Measurements from ENCODE around the gene ARPC1B. TPM values are rescaled to one million over a fixed set of nuclear protein-coding genes. Genes with fewer than 3 reads are reported as not detected.
"Not testable (repeated sequence)": the region's sequence is repeated elsewhere in the genome, so short reads cannot be mapped to it uniquely, and the experiment has no call there.

Gene ARPC1B
- polyA plus RNA-seq (2012; ENCODE audit: insufficient read depth, insufficient read length, low read depth), result 38.0 TPM

DNA sequence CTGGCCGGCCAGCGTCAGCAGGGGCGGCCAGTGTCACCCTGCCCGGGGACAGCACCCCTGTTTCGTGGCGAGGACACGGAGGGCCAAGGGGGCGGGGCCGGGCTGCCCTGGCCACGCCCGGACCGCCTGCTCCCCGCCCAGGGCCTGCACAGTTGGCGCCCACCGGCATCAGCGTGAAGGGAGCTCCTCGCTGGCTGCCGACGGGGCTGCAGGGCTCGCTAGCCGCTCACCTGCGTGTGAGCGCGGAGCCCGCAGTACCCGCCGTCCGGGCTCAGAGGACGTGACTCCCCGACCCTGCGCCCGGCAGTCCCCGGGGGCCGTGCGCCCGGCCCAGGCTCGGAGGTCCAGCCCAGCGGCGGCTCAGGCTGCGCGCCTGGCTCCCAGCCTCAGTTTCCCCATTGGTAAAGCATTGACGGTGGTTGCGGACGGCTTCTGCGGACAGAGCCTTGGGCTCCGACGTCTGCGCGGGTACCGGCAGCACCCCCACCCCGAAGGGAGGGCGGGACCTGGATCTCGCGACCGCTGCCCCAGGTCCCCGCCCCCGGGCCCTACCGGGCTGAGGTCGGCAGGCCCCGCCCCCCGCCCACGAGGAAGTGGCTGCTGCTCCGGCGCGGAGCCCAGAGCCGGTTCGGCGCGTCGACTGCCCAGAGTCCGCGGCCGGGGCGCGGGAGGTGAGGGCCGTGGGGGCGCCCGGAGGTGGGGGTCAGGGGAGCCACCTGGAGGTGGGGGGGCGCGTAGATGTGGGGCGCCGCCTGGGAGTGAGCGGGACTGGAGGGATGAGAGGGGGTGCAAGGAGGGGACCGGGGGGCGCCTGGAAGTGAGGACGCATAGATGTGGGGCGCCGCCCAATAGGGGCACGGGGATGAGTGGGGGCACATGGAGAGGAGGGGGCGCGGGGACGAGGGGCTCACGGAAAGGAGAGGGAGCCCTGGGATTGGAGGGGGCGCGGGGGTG, at the start of gene ARPC1B:
ARPC1B (plus strand) TSS at position 620 of the 954 bp plus-strand sequence. CDS start 10,985 bp downstream, outside the sequence.
- Histone ChIP-seq H3K9me3 (no peaks in the 10 kb centered on the region), H3K4me3 (ENCODE audit: low read depth, low read length) (peak within 1 kb of the TSS; percentile 67), H3K27me3 (no peaks in the 10 kb centered on the region), H3K4me1 (peaks cover 3% of the 10 kb centered on the region; the same call in 1 of the 2 replicates), H3K36me3 (no peaks in the 10 kb centered on the region)
- no peak for TF ChIP-seq CTCF (IDR thresholded peaks at IDR 0.05; ENCODE audit: low read depth, low read length)
- DNase-seq, result peak; percentile 78

DNA sequence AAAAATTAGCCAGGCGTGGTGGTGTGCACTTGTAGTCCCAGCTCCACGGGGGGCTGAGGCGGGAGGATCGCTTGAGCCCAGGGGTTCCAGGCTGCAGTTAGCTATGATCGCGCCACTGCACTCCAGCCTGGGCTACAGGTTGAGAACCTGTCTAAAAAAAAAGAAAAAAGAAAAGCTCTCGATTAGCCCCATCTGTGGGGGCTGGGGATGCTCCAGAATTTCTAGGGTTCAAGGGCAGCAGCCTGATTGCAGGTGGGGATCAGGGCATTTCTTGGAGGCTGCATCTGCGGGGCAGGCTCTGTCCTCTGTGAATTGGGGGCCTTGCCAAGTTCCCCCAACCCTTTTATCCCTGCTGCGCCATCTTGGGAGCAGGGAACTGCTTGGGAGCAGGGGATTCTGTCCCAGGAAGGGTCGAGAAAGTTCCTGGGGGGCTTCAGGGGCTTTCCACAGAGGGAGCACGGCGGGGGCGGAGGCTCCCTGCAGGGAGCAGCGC, 49.5 kb upstream of the ARPC1B start:
- Histone ChIP-seq H3K9me3 (no peaks in the 10 kb centered on the region), H3K27me3 (no peaks in the 10 kb centered on the region), H3K36me3 (no peaks in the 10 kb centered on the region; the same call in 1 of the 2 replicates), H3K4me1 (no peaks in the 10 kb centered on the region), H3K4me3 (ENCODE audit: low read depth, low read length) (peak overlapping the region; percentile 97)
- TF ChIP-seq CTCF (IDR thresholded peaks at IDR 0.05; ENCODE audit: low read depth, low read length), result no peak
- DNase-seq, result no peak

GRCh38 chr7:99325592-99326407, 48.7 kb upstream of the ARPC1B start, which contains the start of gene ARPC1A:
Gene ARPC1A, plus strand, starts transcription at chr7:99325898. Its CDS starts 7,456 bp downstream, at chr7:99333354.
- H3K27me3 ChIP-seq, result no peaks in the 10 kb centered on the region
- H3K36me3 ChIP-seq, result peaks cover 4% of the 10 kb centered on the region; the same call in 1 of the 2 replicates
- peak; percentile 94 for DNase-seq
- H3K9me3 ChIP-seq, result no peaks in the 10 kb centered on the region
- no peaks in the 10 kb centered on the region for H3K4me1 ChIP-seq
- H3K4me3 ChIP-seq (ENCODE audit: low read depth, low read length), result peak within 1 kb of the TSS; percentile 97
- TF ChIP-seq CTCF (IDR thresholded peaks at IDR 0.05; ENCODE audit: low read depth, low read length), result no peak

DNA sequence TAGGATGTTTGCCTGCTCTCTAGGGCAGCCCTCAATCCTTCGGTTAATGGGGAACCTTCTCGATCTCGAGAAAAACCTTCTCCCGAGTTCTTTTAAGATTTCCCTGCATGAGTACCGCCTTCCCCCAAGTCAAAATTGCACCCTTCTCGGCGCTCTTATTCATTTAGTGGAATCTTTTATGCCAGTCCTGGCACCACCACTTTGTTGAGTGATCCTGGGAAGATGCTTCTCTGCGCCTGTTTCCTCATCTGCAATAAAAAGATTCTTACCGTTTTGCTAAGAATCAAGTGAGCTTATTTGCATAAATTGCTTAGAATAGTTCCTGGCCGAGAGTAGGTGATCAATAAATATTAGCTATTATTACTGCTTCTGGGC, 48.1 kb upstream of the ARPC1B start:
- Histone ChIP-seq H3K4me3 (ENCODE audit: low read depth, low read length) (peak overlapping the region; percentile 97), H3K9me3 (no peaks in the 10 kb centered on the region), H3K4me1 (no peaks in the 10 kb centered on the region), H3K36me3 (peaks cover 8% of the 10 kb centered on the region; the same call in 1 of the 2 replicates), H3K27me3 (no peaks in the 10 kb centered on the region)
- DNase-seq, result no peak
- TF ChIP-seq CTCF (IDR thresholded peaks at IDR 0.05; ENCODE audit: low read depth, low read length), result no peak

DNA sequence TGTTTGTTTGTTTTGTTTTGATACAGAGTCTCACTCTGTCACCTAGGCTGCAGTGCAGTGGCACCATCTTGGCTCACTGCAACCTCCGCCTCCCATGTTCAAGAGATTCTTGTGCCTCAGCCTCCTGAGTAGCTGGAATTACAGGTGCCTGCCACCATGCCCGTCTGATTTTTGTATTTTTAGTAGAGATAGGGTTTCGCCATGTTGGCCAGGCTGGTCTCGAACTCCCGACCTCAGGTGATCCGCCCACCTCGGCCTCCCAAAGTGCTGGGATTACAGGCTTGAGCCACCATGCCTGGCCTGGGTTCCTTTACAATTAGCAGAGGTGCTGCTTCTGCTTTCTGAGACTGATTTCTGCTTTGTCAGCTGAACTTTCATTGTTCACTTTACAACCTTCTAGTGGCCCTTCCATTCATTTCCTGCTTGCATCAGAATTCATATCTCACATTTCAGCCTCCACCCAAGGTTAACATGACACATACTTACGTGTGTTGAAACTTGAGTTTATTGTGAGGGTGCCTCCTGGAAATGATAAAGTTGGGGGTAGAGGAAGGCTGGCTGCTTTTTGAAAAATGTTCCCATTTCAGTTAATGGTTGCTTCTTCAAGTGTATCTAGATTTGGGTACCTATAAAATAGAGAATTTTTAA, 44.1 kb upstream of the ARPC1B start:
- DNase-seq; H3K27me3 ChIP-seq; H3K9me3 ChIP-seq; H3K4me1 ChIP-seq; H3K4me3 ChIP-seq (ENCODE audit: low read depth, low read length): not testable (repeated sequence)
- peaks cover 32% of the 10 kb centered on the region for H3K36me3 ChIP-seq

- H3K4me1 ChIP-seq, result no peaks in the 10 kb centered on the region
- H3K9me3 ChIP-seq, result no peaks in the 10 kb centered on the region
- no peak for DNase-seq
- peaks cover 32% of the 10 kb centered on the region for H3K36me3 ChIP-seq
- TF ChIP-seq CTCF (IDR thresholded peaks at IDR 0.05; ENCODE audit: low read depth, low read length), result no peak
- H3K27me3 ChIP-seq, result no peaks in the 10 kb centered on the region
- no peak overlapping the region for H3K4me3 ChIP-seq (ENCODE audit: low read depth, low read length)
Measured at GRCh38 chr7:99331002-99331401, 43.5 kb upstream of the ARPC1B start.

Data from BE2C (cell line).